Suprapubic skin (tissue), 4 donors: ENCODE data around the gene CSNK1G1. TPM values are rescaled to one million over a fixed set of nuclear protein-coding genes. Genes with fewer than 3 reads are reported as not detected.
"Not testable (repeated sequence)": the region's sequence is repeated elsewhere in the genome, so short reads cannot be mapped to it uniquely, and the experiment has no call there.

ENCODE experiments used
- DNase-seq, 2 donors: peaks; one replicate each; pipeline ENCODE4 v3.0.0-alpha.2; 2019; ENCODE audit warnings: low spot score in 2 of 2
- H3K27ac ChIP-seq: fragments of 200-600 bp; sonication (generic); one replicate; pipeline ENCODE4 v1.5.1; 2019
- H3K27me3 ChIP-seq: fragments of 200-600 bp; sonication (generic); one replicate; pipeline ENCODE4 v1.5.1; 2019
- H3K36me3 ChIP-seq: fragments of 200-600 bp; sonication (generic); one replicate; pipeline ENCODE4 v1.5.1; 2019
- H3K4me1 ChIP-seq: fragments of 200-600 bp; sonication (generic); one replicate; pipeline ENCODE4 v1.5.1; 2019
- H3K4me3 ChIP-seq: fragments of 200-600 bp; sonication (generic); one replicate; pipeline ENCODE4 v1.5.1; 2019; ENCODE audit warnings: mild to moderate bottlenecking
- H3K9me3 ChIP-seq: fragments of 200-600 bp; sonication (generic); one replicate; pipeline ENCODE4 v1.5.1; 2019
- EP300 ChIP-seq: sonication (generic); formaldehyde crosslinking; IDR thresholded peaks from one replicate; pipeline ENCODE4 v1.6.1; 2017; ENCODE audit warnings: antibody characterized with exemption
- POLR2A ChIP-seq, 2 donors: fragments of 450-650 bp; IDR thresholded peaks; one replicate each; pipeline ENCODE4 v1.6.1; 2017; ENCODE audit warnings: antibody characterized with exemption in 2 of 2, mild to moderate bottlenecking in 2 of 2, moderate library complexity in 2 of 2
- POLR2AphosphoS5 ChIP-seq, 3 donors: sonication (generic); formaldehyde crosslinking; IDR thresholded peaks; one replicate each; pipeline ENCODE4 v1.6.1; 2017; ENCODE audit warnings: antibody characterized with exemption in 3 of 3
- WGBS: methylation state at CpG from one replicate; pipeline ENCODE4 v1.1.5; 2018; 5-methylcytosine and 5-hydroxymethylcytosine counted together
- total RNA-seq, 4 donors: library from RNA; depleted of rRNA; stranded (reverse); fragments of >200 nt; gene quantifications; one replicate each; pipeline ENCODE4 v1.1.0, GENCODE V29; 2016
- TF ChIP-seq, protein P1 (sequence below), 2 donors: fragments of 200-600 bp in 1 of 2; fragments of 450-650 bp in 1 of 2; sonication (generic) in 1 of 2; IDR thresholded peaks; one replicate each; pipeline ENCODE4 v1.5.1; 2016 to 2019; ENCODE audit warnings: antibody characterized with exemption in 2 of 2, mild to moderate bottlenecking in 1 of 2, moderate library complexity in 1 of 2

Gene CSNK1G1
- total RNA-seq, 4 donors from 2014 or later, result 15.9 to 28.8 (median 23.9) TPM

DNA sequence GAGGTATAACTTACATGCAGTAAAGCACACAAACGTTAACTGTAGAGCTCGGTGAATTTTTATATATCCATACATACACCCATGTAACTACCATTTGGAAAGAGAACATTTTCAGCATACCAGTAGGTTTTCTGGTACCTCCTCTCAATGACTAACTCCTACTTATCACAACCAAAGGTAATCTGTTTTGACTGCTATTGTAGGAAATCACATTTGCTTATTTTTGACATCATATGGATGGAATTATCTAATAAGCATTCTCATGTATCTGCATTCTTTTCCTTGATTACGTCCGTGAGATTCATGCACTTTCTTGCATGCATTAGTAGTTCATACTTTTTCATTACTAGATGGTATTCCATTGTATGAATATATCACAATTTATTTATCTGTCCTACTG lies 76.8 kb downstream of the CSNK1G1 start:
- H3K4me1 ChIP-seq, result peaks cover 3% of the 10 kb centered on the region
- H3K9me3 ChIP-seq, result no peaks in the 10 kb centered on the region
- WGBS, result 91% methylated on average over 4 of the region's 4 CpGs
- no peaks in the 10 kb centered on the region for H3K36me3 ChIP-seq
- H3K4me3 ChIP-seq, result no peak overlapping the region
- no peak for DNase-seq
- no peak overlapping the region for H3K27ac ChIP-seq
- no peaks in the 10 kb centered on the region for H3K27me3 ChIP-seq
- no peak for TF ChIP-seq POLR2AphosphoS5 (IDR thresholded peaks at IDR 0.05)
- no peak for TF ChIP-seq EP300
- TF ChIP-seq, protein P1, sequence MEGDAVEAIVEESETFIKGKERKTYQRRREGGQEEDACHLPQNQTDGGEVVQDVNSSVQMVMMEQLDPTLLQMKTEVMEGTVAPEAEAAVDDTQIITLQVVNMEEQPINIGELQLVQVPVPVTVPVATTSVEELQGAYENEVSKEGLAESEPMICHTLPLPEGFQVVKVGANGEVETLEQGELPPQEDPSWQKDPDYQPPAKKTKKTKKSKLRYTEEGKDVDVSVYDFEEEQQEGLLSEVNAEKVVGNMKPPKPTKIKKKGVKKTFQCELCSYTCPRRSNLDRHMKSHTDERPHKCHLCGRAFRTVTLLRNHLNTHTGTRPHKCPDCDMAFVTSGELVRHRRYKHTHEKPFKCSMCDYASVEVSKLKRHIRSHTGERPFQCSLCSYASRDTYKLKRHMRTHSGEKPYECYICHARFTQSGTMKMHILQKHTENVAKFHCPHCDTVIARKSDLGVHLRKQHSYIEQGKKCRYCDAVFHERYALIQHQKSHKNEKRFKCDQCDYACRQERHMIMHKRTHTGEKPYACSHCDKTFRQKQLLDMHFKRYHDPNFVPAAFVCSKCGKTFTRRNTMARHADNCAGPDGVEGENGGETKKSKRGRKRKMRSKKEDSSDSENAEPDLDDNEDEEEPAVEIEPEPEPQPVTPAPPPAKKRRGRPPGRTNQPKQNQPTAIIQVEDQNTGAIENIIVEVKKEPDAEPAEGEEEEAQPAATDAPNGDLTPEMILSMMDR (IDR thresholded peaks at IDR 0.05), result no peak
- no peak for TF ChIP-seq POLR2A (IDR thresholded peaks at IDR 0.05)

DNA sequence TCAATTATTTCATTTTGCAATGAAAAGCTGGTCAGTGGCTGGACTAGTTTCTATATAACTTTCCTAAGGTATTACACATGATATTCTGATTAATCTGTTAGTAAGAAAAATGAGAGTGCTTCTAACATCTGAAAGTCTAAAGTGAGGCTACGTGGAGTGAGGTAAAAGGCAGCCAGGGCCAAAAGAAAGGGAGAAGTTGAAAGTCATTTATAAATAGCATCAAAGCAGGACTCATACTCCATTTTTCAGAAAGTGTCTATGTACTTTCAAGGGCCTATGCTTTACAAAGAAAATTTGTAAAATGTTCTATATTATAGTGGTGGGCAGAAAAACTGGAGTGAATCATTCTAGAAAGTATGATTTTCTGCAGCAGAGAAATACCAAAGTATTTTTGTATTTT lies 80.0 kb downstream of the CSNK1G1 start:
- Histone ChIP-seq H3K36me3 (no peaks in the 10 kb centered on the region), H3K4me3 (no peak overlapping the region), H3K4me1 (no peaks in the 10 kb centered on the region), H3K27ac (no peak overlapping the region), H3K27me3 (no peaks in the 10 kb centered on the region), H3K9me3 (no peaks in the 10 kb centered on the region)
- DNase-seq, result no peak
- whole genome bisulfite sequencing, result 85% methylated on average over 1 of the region's 1 CpG
- TF ChIP-seq, protein P1 (IDR thresholded peaks at IDR 0.05), result no peak

DNA sequence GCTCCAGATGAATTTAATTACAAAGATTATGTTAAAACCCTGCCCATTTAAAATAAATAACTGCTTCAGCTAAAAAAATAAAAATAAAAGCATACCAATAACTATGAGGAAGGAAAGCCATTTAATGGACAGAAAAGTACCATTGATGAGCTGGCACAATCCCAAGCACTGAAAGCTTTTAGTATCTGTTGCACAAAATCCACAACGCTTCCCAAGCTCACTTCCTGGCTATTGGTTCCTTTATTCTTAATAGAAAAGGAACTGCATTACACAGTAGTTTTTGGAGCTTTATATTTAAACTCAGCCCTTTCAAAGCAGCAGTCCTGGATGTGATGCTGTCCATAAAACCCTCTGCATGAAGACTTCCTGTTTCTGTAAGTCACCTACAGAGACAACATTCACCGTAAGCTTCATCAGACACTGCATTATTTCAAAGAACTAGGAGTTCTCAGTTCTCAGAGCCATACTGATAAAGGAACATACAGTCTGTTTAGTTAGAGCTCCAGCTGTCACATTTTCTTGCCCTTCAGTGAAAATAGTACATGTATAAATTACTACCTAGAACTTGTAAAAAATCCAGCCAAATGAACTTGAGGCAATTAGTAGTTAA lies 81.5 kb downstream of the CSNK1G1 start:
- DNase-seq, result no peak
- H3K9me3 ChIP-seq, result no peaks in the 10 kb centered on the region
- H3K36me3 ChIP-seq, result no peaks in the 10 kb centered on the region
- no peak overlapping the region for H3K4me3 ChIP-seq
- H3K27ac ChIP-seq, result no peak overlapping the region
- no peaks in the 10 kb centered on the region for H3K27me3 ChIP-seq
- TF ChIP-seq, protein P1 (IDR thresholded peaks at IDR 0.05), result no peak
- TF ChIP-seq POLR2AphosphoS5 (IDR thresholded peaks at IDR 0.05) (no peak), EP300 (no peak), POLR2A (IDR thresholded peaks at IDR 0.05) (no peak)
- WGBS, result 56% methylated on average over 2 of the region's 2 CpGs
- no peaks in the 10 kb centered on the region for H3K4me1 ChIP-seq

DNA sequence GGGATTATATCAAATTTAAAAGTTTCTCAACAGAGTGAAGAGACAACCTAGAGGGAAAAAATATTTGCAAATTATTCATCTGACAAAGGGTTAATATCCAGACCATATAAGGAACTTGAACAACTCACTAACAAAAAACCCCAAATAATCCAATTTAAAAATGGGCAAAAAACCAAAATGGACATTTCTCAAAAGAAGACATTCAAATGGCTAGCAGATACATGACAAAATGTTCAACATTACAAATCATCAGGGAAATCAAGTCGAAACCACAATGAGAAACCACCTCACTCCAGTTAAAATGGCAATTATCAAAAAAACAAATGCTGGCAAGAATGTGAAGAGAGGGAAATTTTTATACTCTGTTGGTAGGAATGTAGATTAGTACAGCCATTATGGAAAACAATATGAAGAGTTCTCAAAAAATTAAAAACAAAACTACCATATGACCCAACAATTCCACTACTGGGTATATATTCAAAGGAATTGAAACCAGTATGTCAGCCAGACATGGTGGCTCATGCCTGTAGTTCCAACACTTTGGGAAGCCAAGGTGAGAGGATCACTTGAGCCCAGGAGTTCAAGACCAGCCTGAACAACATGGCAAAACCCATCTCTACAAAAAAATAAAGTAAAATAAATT lies 88.5 kb downstream of the CSNK1G1 start:
- H3K27me3 ChIP-seq, result no peaks in the 10 kb centered on the region
- DNase-seq, result no peak
- no peak overlapping the region for H3K4me3 ChIP-seq
- no peaks in the 10 kb centered on the region for H3K4me1 ChIP-seq
- 74% methylated on average over 1 of the region's 1 CpG for WGBS
- H3K27ac ChIP-seq, result no peak overlapping the region
- no peaks in the 10 kb centered on the region for H3K9me3 ChIP-seq
- H3K36me3 ChIP-seq, result no peaks in the 10 kb centered on the region
- TF ChIP-seq EP300 (no peak), POLR2AphosphoS5 (IDR thresholded peaks at IDR 0.05) (no peak), POLR2A (IDR thresholded peaks at IDR 0.05) (no peak)
- TF ChIP-seq, protein P1 (IDR thresholded peaks at IDR 0.05), result no peak

DNA sequence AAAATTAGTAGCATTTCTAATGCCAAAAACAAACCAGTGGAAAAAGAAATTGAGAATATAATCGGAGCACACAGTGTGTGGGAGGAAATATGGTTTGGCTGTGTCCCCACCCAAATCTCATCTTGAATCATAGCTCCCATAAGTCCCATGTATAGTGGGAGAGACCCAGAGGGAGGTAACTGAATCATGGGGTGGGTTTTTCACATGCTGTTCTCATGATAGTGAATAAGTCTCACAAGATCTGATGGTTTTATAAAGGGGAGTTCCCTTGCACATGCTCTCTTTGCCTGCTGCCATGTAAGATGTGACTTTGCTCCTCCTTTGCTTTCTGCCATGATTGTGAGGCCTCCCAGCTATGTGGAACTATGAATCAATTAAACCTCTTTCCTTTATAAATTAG lies 90.8 kb downstream of the CSNK1G1 start:
- 59% methylated on average over 1 of the region's 1 CpG for WGBS

DNA sequence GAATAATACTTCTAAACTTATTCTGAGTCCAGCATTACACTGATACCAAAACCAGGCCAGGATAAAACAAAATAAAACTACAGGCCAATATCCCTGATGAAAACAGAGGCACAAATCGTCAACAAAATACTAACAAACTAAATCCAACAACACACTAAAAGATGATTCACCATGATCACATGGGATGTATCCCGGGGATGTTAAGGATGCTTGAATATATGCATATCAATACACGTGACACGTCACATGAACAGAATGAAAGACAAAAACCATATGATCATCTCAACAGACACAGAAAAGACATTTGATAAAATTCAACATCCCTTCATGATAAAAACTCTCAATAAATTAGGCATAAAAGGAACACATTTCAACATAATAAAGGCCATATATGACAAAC lies 91.5 kb downstream of the CSNK1G1 start:
- Histone ChIP-seq H3K9me3 (no peaks in the 10 kb centered on the region), H3K4me1 (no peaks in the 10 kb centered on the region), H3K36me3 (no peaks in the 10 kb centered on the region), H3K4me3 (no peak overlapping the region), H3K27me3 (no peaks in the 10 kb centered on the region), H3K27ac (no peak overlapping the region)
- DNase-seq, result no peak
- TF ChIP-seq POLR2AphosphoS5 (IDR thresholded peaks at IDR 0.05), result no peak
- 79% methylated on average over 4 of the region's 4 CpGs for WGBS

More for the DNA sequence above, 90.8 kb downstream of the CSNK1G1 start:
- not testable (repeated sequence) for H3K27me3 ChIP-seq, H3K9me3 ChIP-seq, H3K36me3 ChIP-seq, H3K27ac ChIP-seq, DNase-seq, H3K4me1 ChIP-seq, H3K4me3 ChIP-seq
